ENCODE measurements around the gene TMEM11. TPM values are rescaled to one million over a fixed set of nuclear protein-coding genes. Genes with fewer than 3 reads are reported as not detected.

The TMEM11 gene
- total RNA-seq, 1 donor, result 21.6 TPM

GRCh38 chr17:21252796-21253645 is 39.1 kb upstream of the TMEM11 start, which contains the start of gene NATD1:
NATD1 (minus strand) TSS chr17:21253410; CDS start chr17:21253264, 146 bp downstream.
- DNase-seq (ENCODE audit: low read depth), result peak; percentile 87
- no peak for TF ChIP-seq CTCF (IDR thresholded peaks at IDR 0.05; ENCODE audit: insufficient read depth, low read depth, low read length)
- H3K4me3 ChIP-seq (ENCODE audit: low read depth, low read length), result peak within 1 kb of the TSS; percentile 66

- DNase-seq (ENCODE audit: low read depth), result no peak
- no peak for TF ChIP-seq CTCF (IDR thresholded peaks at IDR 0.05; ENCODE audit: insufficient read depth, low read depth, low read length)
- H3K4me3 ChIP-seq (ENCODE audit: low read depth, low read length), result peak overlapping the region; percentile 66
These were observed 38.4 kb upstream of the TMEM11 start for GRCh38 chr17:21252289-21252795.

GRCh38 chr17:21251337-21252010 is 37.5 kb upstream of the TMEM11 start:
- no peak overlapping the region for H3K4me3 ChIP-seq (ENCODE audit: low read depth, low read length)
- no peak for TF ChIP-seq CTCF (IDR thresholded peaks at IDR 0.05; ENCODE audit: insufficient read depth, low read depth, low read length)
- no peak for DNase-seq (ENCODE audit: low read depth)

GRCh38 chr17:21250854-21251253 is 36.9 kb upstream of the TMEM11 start:
- no peak for DNase-seq (ENCODE audit: low read depth)
- no peak overlapping the region for H3K4me3 ChIP-seq (ENCODE audit: low read depth, low read length)
- no peak for TF ChIP-seq CTCF (IDR thresholded peaks at IDR 0.05; ENCODE audit: insufficient read depth, low read depth, low read length)

DNA sequence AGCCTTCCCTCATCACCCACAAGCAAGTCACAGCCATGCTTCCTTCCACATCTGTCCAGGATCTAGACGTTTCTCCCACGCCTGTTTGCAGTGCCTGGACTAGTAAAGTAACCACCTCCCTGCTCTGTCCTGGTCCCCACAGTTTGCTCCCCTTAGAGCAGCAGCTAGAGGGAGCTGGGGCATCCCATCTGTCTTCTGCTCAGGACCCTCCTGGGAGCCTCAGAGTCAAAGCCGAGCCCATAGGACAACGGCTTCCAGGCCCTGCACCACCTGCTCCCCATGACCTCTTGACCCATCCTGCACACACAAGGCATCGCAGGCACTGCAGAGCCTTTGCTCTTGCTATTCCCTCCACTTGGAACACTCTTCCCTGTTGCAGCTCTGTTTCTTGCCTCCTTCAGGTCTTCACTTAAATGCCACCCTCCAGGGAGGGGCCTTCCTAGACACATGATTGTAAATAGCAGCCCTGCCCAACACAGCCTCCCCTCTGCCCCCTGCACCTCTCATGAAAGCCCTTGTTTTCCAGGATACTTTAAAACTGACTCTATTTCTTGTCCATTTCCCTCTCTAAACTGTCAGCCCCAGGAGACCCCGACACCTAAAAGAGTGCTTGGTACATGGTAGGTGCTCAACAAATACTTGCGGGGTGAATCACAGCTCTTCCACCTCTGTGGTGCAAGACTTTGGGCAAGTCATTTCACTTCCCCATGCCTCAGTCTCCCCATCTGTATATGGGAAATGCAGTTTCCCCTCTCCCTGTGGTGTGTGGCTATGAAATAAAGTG is 36.2 kb upstream of the TMEM11 start:
- DNase-seq (ENCODE audit: low read depth), result no peak
- peak; percentile 3 for TF ChIP-seq CTCF (IDR thresholded peaks at IDR 0.05; ENCODE audit: insufficient read depth, low read depth, low read length)

DNA sequence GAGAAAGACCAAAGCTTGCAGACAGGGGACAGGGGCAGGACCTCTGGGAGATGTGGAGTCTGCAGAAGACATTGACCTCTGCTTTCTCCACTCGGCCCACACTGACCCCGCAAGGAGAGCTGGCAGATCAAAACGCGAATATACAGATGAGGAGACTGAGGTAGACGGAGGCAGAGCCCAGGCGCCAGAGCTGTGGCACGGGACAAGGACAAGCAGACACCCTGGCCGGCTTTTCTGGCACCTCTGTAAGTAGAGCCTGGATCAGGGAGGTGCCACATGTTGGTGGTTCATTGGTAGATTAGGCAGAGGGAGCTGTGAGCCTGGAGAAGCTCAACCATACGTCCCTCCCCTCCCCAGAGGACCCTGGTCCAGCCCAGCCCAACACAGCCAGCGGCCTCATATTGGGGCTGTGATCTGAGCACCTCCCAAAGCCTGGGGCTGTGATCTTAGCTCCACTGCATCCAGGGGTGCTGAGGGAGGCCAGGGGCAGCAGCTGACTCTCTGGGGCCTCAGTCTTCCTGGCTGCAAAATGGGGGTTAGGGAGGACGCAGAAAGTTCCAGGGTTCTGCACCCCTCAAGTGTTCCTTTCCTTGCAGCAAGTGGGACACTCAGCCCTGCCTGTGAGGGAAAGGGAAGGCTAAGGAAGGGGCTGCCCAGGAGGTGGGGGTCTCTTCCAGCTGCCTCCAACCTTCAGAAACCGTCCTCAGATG is 35.3 kb upstream of the TMEM11 start:
- no peak for DNase-seq (ENCODE audit: low read depth)
- TF ChIP-seq CTCF (IDR thresholded peaks at IDR 0.05; ENCODE audit: insufficient read depth, low read depth, low read length), result no peak
- H3K4me3 ChIP-seq (ENCODE audit: low read depth, low read length), result no peak overlapping the region

More for the DNA sequence above, 36.2 kb upstream of the TMEM11 start:
- no peak overlapping the region for H3K4me3 ChIP-seq (ENCODE audit: low read depth, low read length)

Data from fibroblast of villous mesenchyme (primary cell).